Measurements from ENCODE around the gene SERF1B.
"Not testable (repeated sequence)": the region's sequence is repeated elsewhere in the genome, so short reads cannot be mapped to it uniquely, and the experiment has no call there.

- TF ChIP-seq CTCF (IDR thresholded peaks at IDR 0.05 in 8 of 11, conservative IDR thresholded peaks at IDR 0.05 in 3 of 11); POLR2AphosphoS5 (IDR thresholded peaks at IDR 0.05): not testable (repeated sequence)
These were observed 63.9 kb downstream of the SERF1B start for GRCh38 chr5:70088907-70089464.
